Stimulated activated CD8-positive, alpha-beta memory T cell treated with anti-CD3 and anti-CD28 coated beads, Interleukin-12 subunit alpha, Interleukin-12 subunit beta, amount 100 ng/mL, for 4 hours (primary cell): ENCODE data around the gene KLHL33.

ENCODE experiments used
- DNase-seq: peaks from one replicate; pipeline ENCODE4 v3.0.0-alpha.2; 2020; ENCODE audit warnings: low read depth

The KLHL33 gene, protein sequence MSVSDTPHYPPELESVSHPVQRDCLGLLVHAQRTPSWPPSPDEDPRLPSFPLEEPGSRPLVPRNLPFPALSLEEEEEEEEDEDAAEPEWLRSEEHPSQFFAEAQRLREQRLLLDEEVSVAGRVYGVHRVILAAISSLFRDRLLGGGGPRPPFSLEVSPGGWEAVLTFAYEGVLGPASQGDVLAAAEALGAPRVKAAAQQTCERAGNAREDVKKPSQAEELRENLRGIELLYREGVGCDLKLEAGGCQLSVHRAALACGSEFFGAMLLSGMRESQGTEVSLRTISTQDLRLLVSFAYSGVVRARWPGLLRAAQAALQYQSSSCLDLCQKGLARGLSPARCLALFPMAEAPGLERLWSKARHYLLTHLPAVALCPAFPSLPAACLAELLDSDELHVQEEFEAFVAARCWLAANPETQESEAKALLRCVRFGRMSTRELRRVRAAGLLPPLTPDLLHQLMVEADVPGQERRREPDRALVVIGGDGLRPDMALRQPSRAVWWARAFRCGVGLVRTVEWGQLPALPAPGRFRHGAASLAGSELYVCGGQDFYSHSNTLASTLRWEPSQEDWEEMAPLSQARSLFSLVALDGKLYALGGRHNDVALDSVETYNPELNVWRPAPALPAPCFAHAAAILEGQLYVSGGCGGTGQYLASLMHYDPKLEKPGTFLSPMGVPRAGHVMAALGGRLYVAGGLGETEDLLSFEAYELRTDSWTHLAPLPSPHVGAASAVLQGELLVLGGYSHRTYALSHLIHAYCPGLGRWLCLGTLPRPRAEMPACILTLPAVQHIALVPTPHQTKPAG

GRCh38 chr14:20435582-20436362 is at the start of gene KLHL33:
KLHL33 (minus strand) TSS chr14:20436166; CDS start chr14:20435811, 355 bp downstream.
- DNase-seq: no peak

DNA sequence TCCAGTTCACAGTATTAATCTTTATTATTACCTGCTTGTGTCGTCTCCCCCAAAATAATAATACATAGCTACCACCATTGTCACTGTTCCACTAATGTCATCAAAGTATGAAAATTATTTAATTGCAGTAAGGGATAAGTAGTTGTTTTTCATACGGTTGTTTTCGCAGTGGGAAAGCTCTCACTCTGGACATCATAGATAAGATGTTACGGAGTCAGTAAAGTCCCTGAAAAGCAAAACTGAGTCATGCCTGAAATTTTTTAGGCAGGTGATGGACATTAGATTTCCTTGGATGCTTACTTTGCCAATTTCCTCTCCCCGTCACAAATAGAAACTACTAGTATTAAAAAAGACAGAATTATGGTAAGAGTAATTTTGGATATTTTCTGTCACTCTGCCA is 46.4 kb upstream of the KLHL33 start:
- DNase-seq: no peak

DNA sequence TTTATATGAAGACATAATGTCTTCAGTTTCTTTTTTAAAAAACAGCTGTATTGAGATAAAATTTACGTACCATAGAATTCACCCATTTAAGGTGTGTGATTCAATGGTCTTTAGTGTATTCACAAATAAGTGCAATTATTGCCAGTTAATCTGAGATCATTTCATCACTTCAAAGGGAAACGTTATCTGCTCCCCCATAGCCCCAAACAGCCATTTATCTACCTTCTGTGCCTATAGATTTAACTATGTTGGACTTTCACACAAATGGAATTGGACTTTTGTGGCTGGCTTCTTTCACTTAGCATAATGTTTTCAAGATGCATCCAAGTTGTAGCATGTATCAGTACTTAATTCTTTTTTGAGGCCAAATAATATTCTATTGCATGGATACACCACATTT is 42.9 kb upstream of the KLHL33 start:
- DNase-seq: no peak

DNA sequence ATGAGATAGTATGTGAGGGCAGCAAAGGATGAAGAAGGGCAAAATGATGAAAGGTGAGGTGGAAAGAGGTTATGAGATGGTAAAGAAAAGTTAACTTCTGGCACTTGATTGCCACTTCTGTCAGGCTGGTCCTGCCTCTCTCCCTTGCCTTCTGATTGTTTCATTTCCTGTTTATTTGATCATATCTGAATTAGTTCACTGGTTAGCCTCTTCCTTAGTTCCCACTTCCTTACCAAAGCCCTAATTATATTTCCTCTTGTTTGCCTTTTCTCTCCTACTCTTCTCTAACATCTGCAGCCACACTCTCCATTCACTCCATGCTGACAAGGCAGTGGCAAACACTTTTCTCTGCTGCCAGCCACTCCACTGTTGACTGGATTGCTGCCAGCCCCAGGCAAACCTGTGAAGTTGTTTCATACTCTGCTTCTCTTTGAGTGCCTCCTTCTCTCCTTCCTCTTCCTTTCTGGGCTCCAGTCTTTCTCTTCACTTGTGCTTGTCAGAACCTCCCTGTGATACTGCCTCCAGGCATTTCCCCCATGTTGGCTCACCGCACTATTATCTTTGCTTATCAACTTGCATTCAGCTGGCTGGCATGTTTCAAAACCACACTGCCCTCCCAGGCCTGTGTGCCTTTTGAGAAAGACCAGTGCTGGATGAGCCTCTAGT is 41.4 kb upstream of the KLHL33 start:
- DNase-seq: no peak

DNA sequence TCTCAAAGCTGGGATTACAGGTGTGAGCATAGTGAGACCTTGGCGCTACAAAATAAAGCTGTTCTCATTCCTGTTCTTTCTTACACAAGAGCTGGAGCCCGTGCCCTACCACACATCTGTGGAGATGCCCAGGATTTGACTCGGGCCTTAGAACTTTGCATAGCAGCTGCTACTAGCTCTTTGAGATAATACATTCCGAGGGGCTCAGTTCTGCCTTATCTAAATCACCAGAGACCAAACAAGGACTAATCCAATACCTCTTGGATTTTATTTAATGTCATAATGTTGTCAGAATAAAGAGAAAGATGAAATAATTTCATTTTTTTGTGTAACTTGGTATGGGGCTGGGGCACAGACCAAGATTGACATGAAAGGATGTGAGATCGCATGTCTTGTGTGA is 40.8 kb upstream of the KLHL33 start:
- DNase-seq: no peak

DNA sequence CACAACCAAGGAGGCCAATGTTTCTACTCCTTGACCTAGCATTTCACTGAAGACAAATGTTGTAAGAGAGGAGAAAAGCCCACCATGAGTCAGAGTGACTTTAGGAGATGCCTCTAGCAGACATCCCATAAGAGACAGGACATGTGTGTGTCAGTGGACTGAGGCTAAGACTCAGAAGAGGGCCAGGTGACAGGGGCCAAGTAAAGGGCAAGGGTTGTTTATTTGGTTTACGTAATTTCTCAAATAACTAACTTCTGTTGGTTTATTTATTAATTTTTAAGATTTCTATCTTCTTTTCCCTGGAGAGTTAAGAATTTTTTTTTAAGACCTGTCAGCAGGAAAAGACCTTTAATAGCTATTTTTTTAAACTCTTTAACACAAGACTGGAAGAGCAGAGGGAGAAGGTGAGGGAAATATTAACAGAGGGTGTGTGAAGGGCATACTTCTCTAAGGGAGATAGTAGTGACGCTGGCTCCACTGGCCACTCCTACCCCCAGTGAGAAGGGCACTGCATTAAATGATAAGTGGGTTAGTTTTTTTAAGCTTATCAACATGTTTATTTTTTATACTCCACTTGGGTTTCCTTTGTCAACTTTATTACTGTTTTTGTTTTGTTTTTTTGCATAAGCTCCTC is 36.7 kb upstream of the KLHL33 start:
- DNase-seq: no peak

GRCh38 chr14:20470603-20470901 is 34.6 kb upstream of the KLHL33 start:
- DNase-seq: no peak

GRCh38 chr14:20469890-20470602 is 34.1 kb upstream of the KLHL33 start:
- no peak for DNase-seq

GRCh38 chr14:20469242-20469889 is 33.4 kb upstream of the KLHL33 start, which contains the start of gene PNP:
PNP (plus strand) TSS chr14:20469406; CDS start chr14:20469525, 119 bp downstream.
- DNase-seq: peak; percentile 69

- no peak for DNase-seq
These were observed 32.8 kb upstream of the KLHL33 start for GRCh38 chr14:20468764-20469241.

DNA sequence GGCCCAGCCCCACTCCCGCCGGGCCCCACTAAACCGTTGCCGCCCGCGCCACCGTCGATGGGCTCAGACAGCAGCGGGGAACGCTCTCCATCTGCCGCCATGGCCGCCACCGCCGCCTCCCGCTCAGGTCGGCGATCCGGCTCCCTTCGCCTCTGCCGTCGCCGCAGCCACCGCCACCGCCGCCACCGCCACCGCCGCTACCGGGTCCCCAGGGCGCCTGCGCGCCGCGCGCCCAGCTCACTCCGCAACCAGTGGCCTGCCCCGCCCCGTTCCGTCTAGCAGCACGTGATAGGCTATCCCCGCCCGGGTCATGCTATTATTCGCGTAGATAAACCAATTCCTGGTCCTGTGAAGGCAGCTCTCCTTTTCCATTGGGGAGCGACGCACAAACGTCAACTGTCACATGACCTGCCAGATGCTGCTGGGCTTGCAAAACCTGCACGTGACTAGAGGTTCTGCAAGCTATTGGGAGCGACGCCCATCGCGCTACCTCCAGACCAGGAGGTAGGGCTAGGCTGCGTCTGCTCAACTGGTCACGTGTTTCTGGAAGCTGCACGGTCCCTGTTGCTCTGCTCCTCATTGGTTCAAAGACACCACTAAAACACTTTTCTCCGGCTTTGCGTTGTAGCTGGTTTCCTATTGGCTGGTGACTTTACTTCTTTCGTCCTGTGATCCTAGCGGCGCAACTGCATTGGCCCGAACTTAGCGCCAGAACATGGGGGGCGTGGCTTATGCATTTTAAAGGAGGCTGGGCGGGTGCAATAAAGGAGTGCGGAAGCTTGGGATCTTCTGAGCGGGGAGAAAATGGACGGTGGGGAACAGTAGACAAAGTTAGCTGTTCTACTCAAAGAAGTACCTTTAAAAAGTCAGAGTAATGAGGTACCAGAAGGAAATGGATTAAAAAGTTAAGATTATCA is 25.5 kb upstream of the KLHL33 start, which contains the start of gene PIP4P1:
Gene PIP4P1 (minus strand): TSS at position 210 of the 917 bp plus-strand sequence. CDS start 109 bp downstream, at position 101.
- peak; percentile 96 for DNase-seq

GRCh38 chr14:20460458-20461224 is 24.7 kb upstream of the KLHL33 start:
- no peak for DNase-seq

GRCh38 chr14:20458031-20458789 is 22.2 kb upstream of the KLHL33 start:
- DNase-seq: no peak

GRCh38 chr14:20456971-20457370 is 21.0 kb upstream of the KLHL33 start:
- no peak for DNase-seq

DNA sequence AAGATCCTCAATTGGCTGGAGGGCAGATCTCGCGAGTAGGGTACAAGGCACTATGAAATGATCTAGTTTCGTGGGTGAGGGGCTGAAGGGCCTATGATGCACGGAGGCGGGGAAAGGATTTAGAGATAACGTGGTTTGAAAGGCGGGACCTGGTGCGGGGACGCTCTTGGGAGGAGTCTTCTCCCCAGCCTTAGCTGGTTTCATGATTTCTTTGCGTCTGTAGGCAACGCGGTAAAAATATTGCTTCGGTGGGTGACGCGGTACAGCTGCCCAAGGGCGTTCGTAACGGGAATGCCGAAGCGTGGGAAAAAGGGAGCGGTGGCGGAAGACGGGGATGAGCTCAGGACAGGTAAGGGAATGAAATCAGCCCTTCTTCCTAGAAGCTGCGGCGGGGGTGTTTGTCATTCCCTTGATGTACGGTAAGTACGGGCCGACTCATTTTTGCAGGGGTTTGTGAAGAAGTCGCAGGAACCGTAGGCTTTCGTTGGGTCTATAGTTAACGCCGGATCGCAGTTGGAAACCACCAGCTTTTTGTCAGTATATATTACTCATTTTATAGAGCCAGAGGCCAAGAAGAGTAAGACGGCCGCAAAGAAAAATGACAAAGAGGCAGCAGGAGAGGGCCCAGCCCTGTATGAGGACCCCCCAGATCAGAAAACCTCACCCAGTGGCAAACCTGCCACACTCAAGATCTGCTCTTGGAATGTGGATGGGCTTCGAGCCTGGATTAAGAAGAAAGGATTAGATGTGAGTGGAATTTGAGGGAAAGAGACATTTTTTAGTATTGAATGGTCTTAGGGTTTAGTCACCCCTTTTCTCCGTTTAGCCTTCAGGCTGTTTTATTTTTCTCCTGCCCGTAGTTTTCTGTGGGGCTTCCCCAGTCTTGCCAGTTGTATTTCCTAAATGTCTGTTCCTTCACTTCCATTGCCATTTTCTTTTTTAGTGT is 19.7 kb upstream of the KLHL33 start:
- DNase-seq: no peak
